Aorta (tissue), 5 donors: ENCODE measurements around the gene TMEM132C. TPM values are rescaled to one million over a fixed set of nuclear protein-coding genes. Genes with fewer than 3 reads are reported as not detected.

ENCODE experiments used
- ATAC-seq: fragments of 200-7000 bp; cut with Tn5 transposase; one replicate; pipeline ENCODE4 v1.9.1; 2022; ENCODE audit warnings: moderate library complexity; ENCODE audit not compliant: low FRiP score
- DNase-seq, 2 donors: peaks; one replicate each; pipeline ENCODE4 v3.0.0-alpha.2; 2020
- H3K27ac ChIP-seq, 2 donors: one replicate each; pipeline ENCODE4 v1.5.1; 2013; ENCODE audit warnings: low read length in 2 of 2, mild to moderate bottlenecking in 2 of 2, moderate library complexity in 2 of 2, control low read depth in 1 of 2, inconsistent platforms in 1 of 2, low read depth in 1 of 2
- H3K27me3 ChIP-seq, 2 donors: one replicate each; pipeline ENCODE4 v1.6.1; 2013; ENCODE audit warnings: control low read depth in 1 of 2, low read length in 1 of 2, mild to moderate bottlenecking in 1 of 2, moderate library complexity in 1 of 2; ENCODE audit not compliant: insufficient read depth in 2 of 2, control insufficient read depth in 1 of 2
- H3K36me3 ChIP-seq, 2 donors: one replicate each; pipeline ENCODE4 v1.6.1; 2013; ENCODE audit warnings: control low read depth in 1 of 2, low read length in 1 of 2, mild to moderate bottlenecking in 1 of 2; ENCODE audit not compliant: insufficient read depth in 2 of 2, control insufficient read depth in 1 of 2
- H3K4me1 ChIP-seq, 2 donors: one replicate each; pipeline ENCODE4 v1.6.1; 2013; ENCODE audit warnings: low read length in 2 of 2, control low read depth in 1 of 2, mild to moderate bottlenecking in 1 of 2, moderate library complexity in 1 of 2; ENCODE audit not compliant: insufficient read depth in 2 of 2, control insufficient read depth in 1 of 2
- H3K4me3 ChIP-seq, 2 donors: one replicate each; pipeline ENCODE4 v1.5.1; 2013; ENCODE audit warnings: low read length in 2 of 2, control low read depth in 1 of 2, mild to moderate bottlenecking in 1 of 2
- H3K9me3 ChIP-seq: one replicate; pipeline ENCODE4 v1.6.1; 2013; ENCODE audit warnings: mild to moderate bottlenecking, low read length; ENCODE audit not compliant: control insufficient read depth
- WGBS, 2 donors: extraction: QIAGEN DNeasy Blood & Tissue Kit; methylation state at CpG; one replicate each; pipeline ENCODE4 v1.1.7; 2013; 5-methylcytosine and 5-hydroxymethylcytosine counted together
- intact Hi-C, 2 donors: fragments of 100-400 bp; cut with DNase I; formaldehyde crosslinking; loops; one replicate each; pipeline versions ENCODE4 v1.14.2 to v1.15.0; 2022
- polyA plus RNA-seq, 2 donors: library from polyadenylated mRNA; stranded (reverse); fragments of 200-250 nt; gene quantifications; one replicate each; pipeline ENCODE4 v1.2.3, GENCODE V29; 2013
- total RNA-seq, 2 donors: library from RNA; stranded (reverse); fragmentation: NEBNext Ultra II Directional; extraction: Animal tissue kit (Norgen Biotek cat#: 25700); gene quantifications; one replicate each; pipeline ENCODE4 v1.2.1, GENCODE V29; 2021
- donor health status: healthy with polysubstance abuse.
- donor health status: Bipolar disorder and iron deficiency.
- donor health status: DM: no; HTN: no; CAD: no.
- donor health status: DM: no; HTN: no; CAD: no.
- donor health status: DM: yes; HTN: yes; CAD: no.

TMEM132C gene
- total and polyA plus RNA-seq, 4 donors, result 0.49 to 0.78 TPM; not detected in 2

GRCh38 chr12:128626808-128627320, 359.9 kb downstream of the TMEM132C start:
- DNase-seq (no peak), ATAC-seq (no peak)
- Histone ChIP-seq H3K27me3 (no peaks in the 10 kb centered on the region), H3K27ac (no peak overlapping the region), H3K36me3 (no peaks in the 10 kb centered on the region), H3K4me3 (no peak overlapping the region), H3K9me3 (no peaks in the 10 kb centered on the region), H3K4me1 (no peaks in the 10 kb centered on the region)
- intact Hi-C loops, result no loop called here
- WGBS, 2 donors, result 81 to 86% methylated on average over 6 of the region's 6 CpGs

GRCh38 chr12:128627659-128628058, 360.7 kb downstream of the TMEM132C start:
- H3K4me3 ChIP-seq, result no peak overlapping the region
- H3K9me3 ChIP-seq, result no peaks in the 10 kb centered on the region
- WGBS, 2 donors, result 79 to 84% methylated on average over 9 of the region's 9 CpGs
- DNase-seq (no peak), ATAC-seq (no peak)
- no peak overlapping the region for H3K27ac ChIP-seq
- H3K36me3 ChIP-seq, result no peaks in the 10 kb centered on the region
- H3K4me1 ChIP-seq, result no peaks in the 10 kb centered on the region
- no peaks in the 10 kb centered on the region for H3K27me3 ChIP-seq
- intact Hi-C loops, result no loop called here

GRCh38 chr12:128629979-128630378, 363.0 kb downstream of the TMEM132C start:
- ATAC-seq (no peak), DNase-seq (no peak)
- H3K27ac ChIP-seq, result no peak overlapping the region
- 77 to 82% methylated on average over 4 of the region's 4 CpGs for WGBS, 2 donors
- intact Hi-C loops, result no loop called here
- no peaks in the 10 kb centered on the region for H3K4me1 ChIP-seq
- no peaks in the 10 kb centered on the region for H3K9me3 ChIP-seq
- H3K4me3 ChIP-seq, result no peak overlapping the region
- H3K27me3 ChIP-seq, result no peaks in the 10 kb centered on the region
- H3K36me3 ChIP-seq, result no peaks in the 10 kb centered on the region

- ATAC-seq (no peak), DNase-seq (no peak)
- H3K27me3 ChIP-seq, result no peaks in the 10 kb centered on the region
- H3K36me3 ChIP-seq, result no peaks in the 10 kb centered on the region
- H3K27ac ChIP-seq, result no peak overlapping the region
- intact Hi-C loops, result no loop called here
- no peaks in the 10 kb centered on the region for H3K9me3 ChIP-seq
- 81 to 85% methylated on average over 7 of the region's 7 CpGs for WGBS, 2 donors
- no peaks in the 10 kb centered on the region for H3K4me1 ChIP-seq
- no peak overlapping the region for H3K4me3 ChIP-seq
Observed at GRCh38 chr12:128637642-128638606, 371.0 kb downstream of the TMEM132C start.

GRCh38 chr12:128639089-128639488, 372.1 kb downstream of the TMEM132C start:
- intact Hi-C loops, result no loop called here
- H3K27me3 ChIP-seq, result no peaks in the 10 kb centered on the region
- DNase-seq (no peak), ATAC-seq (no peak)
- no peak overlapping the region for H3K4me3 ChIP-seq
- no peaks in the 10 kb centered on the region for H3K9me3 ChIP-seq
- no peaks in the 10 kb centered on the region for H3K4me1 ChIP-seq
- H3K27ac ChIP-seq, result no peak overlapping the region
- no peaks in the 10 kb centered on the region for H3K36me3 ChIP-seq

GRCh38 chr12:128643155-128643554, 376.2 kb downstream of the TMEM132C start:
- intact Hi-C loops, result no loop called here
- Histone ChIP-seq H3K27ac (no peak overlapping the region), H3K4me3 (no peak overlapping the region), H3K36me3 (no peaks in the 10 kb centered on the region), H3K27me3 (no peaks in the 10 kb centered on the region), H3K4me1 (no peaks in the 10 kb centered on the region), H3K9me3 (no peaks in the 10 kb centered on the region)
- ATAC-seq (no peak), DNase-seq (no peak)
- WGBS, 2 donors, result 74 to 75% methylated on average over 12 of the region's 12 CpGs

GRCh38 chr12:128644664-128645296, 377.8 kb downstream of the TMEM132C start:
- intact Hi-C loops, result no loop called here
- no peaks in the 10 kb centered on the region for H3K27me3 ChIP-seq
- H3K27ac ChIP-seq, result no peak overlapping the region
- no peaks in the 10 kb centered on the region for H3K4me1 ChIP-seq
- 58 to 62% methylated on average over 15 of the region's 15 CpGs for WGBS, 2 donors
- no peaks in the 10 kb centered on the region for H3K36me3 ChIP-seq
- H3K9me3 ChIP-seq, result no peaks in the 10 kb centered on the region
- no peak for DNase-seq
- no peak for ATAC-seq
- no peak overlapping the region for H3K4me3 ChIP-seq

- ATAC-seq (no peak), DNase-seq (no peak)
- Histone ChIP-seq H3K27ac (no peak overlapping the region), H3K9me3 (no peaks in the 10 kb centered on the region), H3K4me3 (no peak overlapping the region), H3K36me3 (no peaks in the 10 kb centered on the region), H3K27me3 (no peaks in the 10 kb centered on the region), H3K4me1 (no peaks in the 10 kb centered on the region)
- intact Hi-C loops, result no loop called here
- 0 to 5% methylated on average over 1 of the region's 1 CpG for WGBS, 2 donors
Observed at GRCh38 chr12:128649902-128650301, 382.9 kb downstream of the TMEM132C start.
